Lower leg skin (tissue), 4 donors: ENCODE measurements around the gene EEFSEC. TPM values are rescaled to one million over a fixed set of nuclear protein-coding genes. Genes with fewer than 3 reads are reported as not detected.

Source experiments
- DNase-seq, 2 donors: peaks; one replicate each; pipeline ENCODE4 v3.0.0-alpha.2; 2019; ENCODE audit warnings: low spot score in 2 of 2
- H3K4me3 ChIP-seq: fragments of 200-600 bp; sonication (generic); 2 replicates; pipeline ENCODE4 v1.5.1; 2017; ENCODE audit warnings: mild to moderate bottlenecking, low read depth; ENCODE audit not compliant: poor library complexity, severe bottlenecking
- POLR2A ChIP-seq, 2 donors: fragments of 450-650 bp; IDR thresholded peaks; one replicate each; pipeline ENCODE4 v1.6.1; 2016 to 2017; ENCODE audit warnings: antibody characterized with exemption in 2 of 2, mild to moderate bottlenecking in 1 of 2, moderate library complexity in 1 of 2
- WGBS, 2 donors: methylation state at CpG; one replicate each; pipeline ENCODE4 v1.1.5; 2018; 5-methylcytosine and 5-hydroxymethylcytosine counted together
- intact Hi-C: fragments of 100-400 bp; cut with DNase I; formaldehyde crosslinking; loops from one replicate; pipeline ENCODE4 v1.15.0; 2023; ENCODE audit warnings: low total_unique reads
- total RNA-seq, 4 donors: library from RNA; depleted of rRNA; stranded (reverse); fragments of >200 nt; gene quantifications; one replicate each; pipeline ENCODE4 v1.1.0, GENCODE V29; 2016
- TF ChIP-seq, protein P1 (sequence below), 3 donors: fragments of 450-650 bp; IDR thresholded peaks; one replicate each; pipeline ENCODE4 v1.5.1; 2016; ENCODE audit warnings: antibody characterized with exemption in 3 of 3, mild to moderate bottlenecking in 3 of 3, moderate library complexity in 2 of 3

The EEFSEC gene
- total RNA-seq, 4 donors from 2014 or later, result 16.3 to 28.6 (median 16.8) TPM

DNA sequence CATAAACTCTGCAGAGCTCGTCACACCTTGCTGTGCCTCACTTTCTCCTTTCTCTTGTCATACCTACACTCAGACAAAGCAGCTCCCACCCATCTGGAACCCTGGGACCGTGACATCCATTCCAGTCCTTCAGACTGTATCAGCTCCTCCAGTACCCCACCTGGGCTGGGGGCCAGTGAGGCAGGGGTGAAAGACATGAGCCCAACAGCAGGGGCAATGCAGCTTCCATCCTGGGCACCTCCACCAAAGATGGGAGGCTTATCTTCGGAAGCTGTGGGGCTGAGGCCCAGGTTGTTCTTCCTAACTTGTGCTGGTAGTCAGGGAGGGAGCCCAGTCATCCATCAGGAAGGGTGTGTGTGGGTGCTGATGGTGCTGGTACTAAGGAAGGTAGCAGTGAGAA is 109.2 kb downstream of the EEFSEC start:
- H3K4me3 ChIP-seq, result no peak overlapping the region
- peak in 1 of 2 donors; percentile 62 for DNase-seq
- intact Hi-C loops, result no loop called here
- 93 to 97% methylated on average over 3 of the region's 3 CpGs for WGBS, 2 donors
- TF ChIP-seq, protein P1, sequence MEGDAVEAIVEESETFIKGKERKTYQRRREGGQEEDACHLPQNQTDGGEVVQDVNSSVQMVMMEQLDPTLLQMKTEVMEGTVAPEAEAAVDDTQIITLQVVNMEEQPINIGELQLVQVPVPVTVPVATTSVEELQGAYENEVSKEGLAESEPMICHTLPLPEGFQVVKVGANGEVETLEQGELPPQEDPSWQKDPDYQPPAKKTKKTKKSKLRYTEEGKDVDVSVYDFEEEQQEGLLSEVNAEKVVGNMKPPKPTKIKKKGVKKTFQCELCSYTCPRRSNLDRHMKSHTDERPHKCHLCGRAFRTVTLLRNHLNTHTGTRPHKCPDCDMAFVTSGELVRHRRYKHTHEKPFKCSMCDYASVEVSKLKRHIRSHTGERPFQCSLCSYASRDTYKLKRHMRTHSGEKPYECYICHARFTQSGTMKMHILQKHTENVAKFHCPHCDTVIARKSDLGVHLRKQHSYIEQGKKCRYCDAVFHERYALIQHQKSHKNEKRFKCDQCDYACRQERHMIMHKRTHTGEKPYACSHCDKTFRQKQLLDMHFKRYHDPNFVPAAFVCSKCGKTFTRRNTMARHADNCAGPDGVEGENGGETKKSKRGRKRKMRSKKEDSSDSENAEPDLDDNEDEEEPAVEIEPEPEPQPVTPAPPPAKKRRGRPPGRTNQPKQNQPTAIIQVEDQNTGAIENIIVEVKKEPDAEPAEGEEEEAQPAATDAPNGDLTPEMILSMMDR (IDR thresholded peaks at IDR 0.05), result no peak
- no peak for TF ChIP-seq POLR2A (IDR thresholded peaks at IDR 0.05)

DNA sequence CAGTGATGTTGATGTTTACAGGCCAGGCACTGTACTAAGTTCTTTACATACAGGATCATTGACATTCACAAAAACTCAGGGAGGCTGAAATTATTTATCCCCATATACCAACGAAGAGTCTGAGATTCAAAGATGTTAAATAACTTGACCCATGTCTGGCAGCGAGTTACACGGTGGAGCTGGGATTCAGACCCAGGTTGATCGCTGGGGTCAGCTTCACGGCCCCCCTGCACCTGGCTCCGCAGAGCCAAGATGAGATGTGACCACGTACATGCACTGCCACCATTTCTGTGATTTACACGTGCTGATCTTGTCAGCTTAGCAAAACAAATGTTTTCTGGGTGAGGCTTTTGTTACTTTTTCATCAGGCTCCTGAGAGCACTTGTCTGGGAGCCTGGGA is 109.8 kb downstream of the EEFSEC start:
- 92 to 94% methylated on average over 8 of the region's 8 CpGs for WGBS, 2 donors
- TF ChIP-seq POLR2A (IDR thresholded peaks at IDR 0.05), result no peak
- TF ChIP-seq, protein P1 (IDR thresholded peaks at IDR 0.05), result no peak
- peak in 1 of 2 donors; percentile 21 for DNase-seq
- intact Hi-C loops, result no loop called here
- no peak overlapping the region for H3K4me3 ChIP-seq

- peak in 1 of 2 donors; percentile 1 for DNase-seq
- intact Hi-C loops, result no loop called here
- TF ChIP-seq POLR2A (IDR thresholded peaks at IDR 0.05), result no peak
- TF ChIP-seq, protein P1 (IDR thresholded peaks at IDR 0.05), result no peak
- WGBS, 2 donors, result 94 to 97% methylated on average over 6 of the region's 6 CpGs
- no peak overlapping the region for H3K4me3 ChIP-seq
Observed at GRCh38 chr3:128263946-128264345, 110.7 kb downstream of the EEFSEC start.

GRCh38 chr3:128266453-128266852 is 113.2 kb downstream of the EEFSEC start:
- TF ChIP-seq POLR2A (IDR thresholded peaks at IDR 0.05), result no peak
- TF ChIP-seq, protein P1 (IDR thresholded peaks at IDR 0.05), result no peak
- no peak overlapping the region for H3K4me3 ChIP-seq
- intact Hi-C loops, result no loop called here
- peak in 1 of 2 donors; percentile 39 for DNase-seq
- WGBS, 2 donors, result 67 to 68% methylated on average over 1 of the region's 1 CpG

- no peak for DNase-seq
- intact Hi-C loops, result no loop called here
- WGBS, 2 donors, result 72 to 74% methylated on average over 4 of the region's 4 CpGs
- H3K4me3 ChIP-seq, result no peak overlapping the region
- TF ChIP-seq, protein P1 (IDR thresholded peaks at IDR 0.05), result no peak
- no peak for TF ChIP-seq POLR2A (IDR thresholded peaks at IDR 0.05)
Observed at GRCh38 chr3:128267541-128267940, 114.3 kb downstream of the EEFSEC start.
